Left renal pelvis (tissue), 4 donors: ENCODE results near the gene EMID1. TPM values are rescaled to one million over a fixed set of nuclear protein-coding genes. Genes with fewer than 3 reads are reported as not detected.
"Not testable (repeated sequence)": the region's sequence is repeated elsewhere in the genome, so short reads cannot be mapped to it uniquely, and the experiment has no call there.

Experiments used
- DNase-seq, 4 donors: peaks; one replicate each; pipeline ENCODE4 v3.0.0-alpha.2; 2013; ENCODE audit warnings: low read depth in 4 of 4, low spot score in 3 of 4
- polyA plus RNA-seq, 4 donors: library from polyadenylated mRNA; unstranded; fragments of 120-200 nt; gene quantifications; one replicate each; pipeline ENCODE4 v1.2.1, GENCODE V29; 2013; ENCODE audit not compliant: insufficient read length in 4 of 4

The EMID1 gene
- polyA plus RNA-seq, 4 donors, result 7.7 to 122 (median 66.6) TPM

GRCh38 chr22:29208879-29209623 lies 3.4 kb downstream of the EMID1 start:
- peak in 2 of 4 donors; percentile 57 to 74 for DNase-seq

- no peak for DNase-seq
Measured at GRCh38 chr22:29209624-29209929, 3.9 kb downstream of the EMID1 start.

- no peak for DNase-seq
Measured at GRCh38 chr22:29211066-29211465, 5.4 kb downstream of the EMID1 start.

GRCh38 chr22:29211466-29211865 lies 5.8 kb downstream of the EMID1 start:
- no peak for DNase-seq

GRCh38 chr22:29212743-29213142 lies 7.0 kb downstream of the EMID1 start:
- DNase-seq, result no peak

GRCh38 chr22:29213493-29213892 lies 7.8 kb downstream of the EMID1 start:
- DNase-seq, result peak in 1 of 4 donors; percentile 31

- DNase-seq, result no peak
Measured at GRCh38 chr22:29214232-29214631, 8.5 kb downstream of the EMID1 start.

- no peak for DNase-seq
Measured at GRCh38 chr22:29215012-29215860, 9.5 kb downstream of the EMID1 start.

GRCh38 chr22:29216011-29216872 lies 10.5 kb downstream of the EMID1 start:
- DNase-seq, result no peak

- no peak for DNase-seq
Measured at GRCh38 chr22:29216873-29217666, 11.4 kb downstream of the EMID1 start.

GRCh38 chr22:29217827-29218757 lies 12.4 kb downstream of the EMID1 start:
- DNase-seq, result no peak

GRCh38 chr22:29218758-29219408 lies 13.2 kb downstream of the EMID1 start:
- no peak for DNase-seq

- not testable (repeated sequence) for DNase-seq
Measured at GRCh38 chr22:29219409-29219782, 13.7 kb downstream of the EMID1 start.

GRCh38 chr22:29219881-29220670 lies 14.4 kb downstream of the EMID1 start:
- DNase-seq, result no peak

GRCh38 chr22:29224121-29224858 lies 18.6 kb downstream of the EMID1 start:
- DNase-seq, result no peak

- DNase-seq, result no peak
Measured at GRCh38 chr22:29224859-29225410, 19.2 kb downstream of the EMID1 start.
